OCI-LY1 (cell line): ENCODE measurements around the gene CCL16.

Experiments
- CTCF ChIP-seq: fragments of 200-600 bp; sonication (generic), shearing (Covaris generic); IDR thresholded peaks from 2 replicates; pipeline ENCODE4 v1.5.1; 2017; ENCODE audit warnings: mild to moderate bottlenecking, antibody characterized with exemption, low read length, moderate library complexity, mixed read lengths
- EZH2 ChIP-seq: fragments of 200-600 bp; sonication (generic), shearing (Covaris generic); IDR thresholded peaks from 2 replicates; pipeline ENCODE4 v1.8.0; 2017; ENCODE audit warnings: borderline replicate concordance, mixed run types, mild to moderate bottlenecking, antibody characterized with exemption, low read length, moderate library complexity, mixed read lengths

- TF ChIP-seq CTCF (no peak), EZH2 (no peak)
Observed at GRCh38 chr17:36030956-36031355, 49.7 kb upstream of the CCL16 start.
